ENCODE measurements around the gene ADD1.
"Not testable (repeated sequence)": the region's sequence is repeated elsewhere in the genome, so short reads cannot be mapped to it uniquely, and the experiment has no call there.

Gene ADD1

DNA sequence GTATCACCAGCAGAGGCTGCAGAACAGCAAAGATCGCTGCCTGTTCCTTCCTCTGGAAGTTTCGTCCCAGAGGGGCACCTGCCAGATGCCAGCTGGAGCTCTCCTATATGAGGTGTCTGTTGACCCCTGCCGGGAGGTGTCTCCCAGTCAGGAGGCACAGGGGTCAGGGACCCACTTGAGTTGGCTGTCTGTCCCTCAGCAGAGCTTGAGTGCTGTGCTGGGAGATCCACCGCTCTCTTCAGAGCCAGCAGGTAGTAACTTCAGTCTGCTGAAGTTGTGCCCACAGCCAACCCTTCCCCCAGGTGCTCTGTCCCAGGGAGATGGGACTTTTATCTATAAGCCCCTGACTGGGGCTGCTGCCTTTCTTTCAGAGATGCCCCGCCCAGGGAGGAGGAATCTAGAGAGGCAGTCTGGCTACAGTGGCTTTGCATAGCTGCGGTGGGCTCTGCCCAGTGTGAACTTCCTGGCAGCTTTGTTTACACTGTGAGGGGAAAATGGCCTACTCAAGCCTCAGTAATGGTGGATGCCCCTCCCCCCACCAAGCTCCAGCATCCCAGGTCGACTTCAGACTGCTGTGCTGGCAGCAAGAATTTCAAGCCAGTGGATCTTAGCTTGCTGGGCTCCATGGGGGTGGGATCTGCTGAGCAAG, 78.9 kb downstream of the ADD1 start:
- DNase-seq (ENCODE audit: low read depth) = not testable (repeated sequence)

DNA sequence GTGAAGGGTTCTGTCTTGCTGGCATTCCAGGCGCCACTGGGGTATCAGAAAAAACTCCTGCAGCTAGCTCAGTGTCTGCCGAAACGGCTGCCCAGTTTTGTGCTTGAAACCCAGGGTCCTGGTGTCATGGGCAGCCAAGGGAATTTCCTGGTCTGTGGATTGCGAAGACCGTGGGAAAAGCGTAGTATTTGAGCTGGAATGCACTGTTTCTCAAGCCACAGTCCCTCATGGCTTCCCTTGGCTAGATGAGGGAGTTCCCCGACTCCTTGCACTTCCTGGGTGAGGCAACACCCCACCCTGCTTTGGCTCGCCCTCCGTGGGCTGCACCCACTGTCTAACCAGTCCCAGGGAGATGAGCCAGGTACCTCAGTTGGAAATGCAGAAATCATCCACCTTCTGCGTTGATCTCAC, 79.5 kb downstream of the ADD1 start:
- DNase-seq (ENCODE audit: low read depth) = no peak

- DNase-seq (ENCODE audit: low read depth) = no peak
Observed at GRCh38 chr4:2923668-2924173, 80.1 kb downstream of the ADD1 start.

GRCh38 chr4:2924286-2924685, 80.6 kb downstream of the ADD1 start:
- DNase-seq (ENCODE audit: low read depth) = no peak

DNA sequence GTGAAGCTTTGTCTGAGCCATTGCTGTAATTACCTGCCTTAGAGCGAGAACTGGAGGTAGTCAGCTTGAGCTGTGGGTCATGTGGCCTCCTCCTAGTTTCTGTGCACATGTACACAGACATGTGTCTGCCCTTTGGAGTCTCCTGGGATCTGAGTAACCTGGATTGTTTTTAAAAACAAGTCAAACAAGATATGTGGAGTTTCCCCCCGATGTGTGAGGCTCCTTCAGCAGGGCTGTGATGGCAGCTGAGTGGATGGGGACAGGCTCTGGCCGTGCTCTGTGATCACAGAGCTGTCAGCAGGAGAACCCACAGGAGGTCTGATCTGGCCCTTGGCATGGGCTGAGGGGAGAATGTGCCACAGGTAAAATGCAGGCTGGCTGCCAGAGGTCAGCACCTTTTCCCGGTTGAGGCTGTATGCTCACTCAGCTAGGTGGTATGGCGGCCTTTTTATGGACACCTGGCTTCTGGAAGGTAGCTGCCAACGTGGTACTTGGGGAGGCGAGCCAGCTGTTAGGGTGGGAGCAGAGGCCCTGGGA, 81.2 kb downstream of the ADD1 start:
- no peak for DNase-seq (ENCODE audit: low read depth)

- no peak for DNase-seq (ENCODE audit: low read depth)
Observed at GRCh38 chr4:2925496-2925895, 81.9 kb downstream of the ADD1 start.

DNA sequence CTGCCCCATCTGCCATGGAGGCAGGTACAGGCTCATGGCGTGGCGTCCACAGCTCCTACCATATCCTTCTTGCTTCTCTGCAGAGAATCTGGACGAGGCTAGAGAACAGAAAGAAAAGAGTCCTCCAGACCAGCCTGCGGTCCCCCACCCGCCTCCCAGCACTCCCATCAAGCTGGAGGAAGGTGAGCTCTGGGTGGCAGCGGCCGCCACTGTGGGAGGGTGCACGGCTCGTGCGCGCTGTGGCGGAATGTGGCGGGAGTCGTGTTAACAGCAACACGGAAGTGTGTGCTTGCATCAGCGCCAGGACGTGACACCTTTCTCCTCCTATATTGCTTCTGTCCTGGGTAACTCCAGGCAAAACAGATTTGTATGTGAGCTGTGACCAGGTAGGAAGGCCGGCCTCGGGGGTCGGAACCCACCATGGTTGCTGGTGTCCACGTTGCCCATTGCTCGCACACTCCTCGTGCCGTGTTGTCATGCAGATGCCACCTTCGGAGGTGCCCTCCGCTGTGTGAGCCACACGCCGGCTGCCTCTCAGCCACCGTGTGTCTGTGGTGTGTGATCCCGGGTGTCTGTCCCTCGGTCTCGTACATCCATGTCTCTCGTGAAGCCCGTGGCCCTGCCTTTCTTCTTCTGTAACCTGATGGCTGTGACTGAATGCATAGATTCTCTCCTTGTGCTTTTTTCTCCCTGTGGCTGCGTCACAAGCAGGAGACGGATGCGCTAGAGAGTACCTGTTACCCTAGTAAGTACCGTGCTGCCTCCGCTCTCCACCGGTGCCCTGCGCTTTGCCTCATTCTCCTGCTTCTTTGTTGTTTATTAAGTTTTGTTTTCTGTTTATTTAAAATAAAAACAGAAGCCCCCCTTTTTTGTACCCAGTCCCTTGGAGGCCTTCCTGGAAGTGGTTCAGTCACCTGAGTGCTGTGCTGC, 82.6 kb downstream of the ADD1 start:
- no peak for DNase-seq (ENCODE audit: low read depth)

DNA sequence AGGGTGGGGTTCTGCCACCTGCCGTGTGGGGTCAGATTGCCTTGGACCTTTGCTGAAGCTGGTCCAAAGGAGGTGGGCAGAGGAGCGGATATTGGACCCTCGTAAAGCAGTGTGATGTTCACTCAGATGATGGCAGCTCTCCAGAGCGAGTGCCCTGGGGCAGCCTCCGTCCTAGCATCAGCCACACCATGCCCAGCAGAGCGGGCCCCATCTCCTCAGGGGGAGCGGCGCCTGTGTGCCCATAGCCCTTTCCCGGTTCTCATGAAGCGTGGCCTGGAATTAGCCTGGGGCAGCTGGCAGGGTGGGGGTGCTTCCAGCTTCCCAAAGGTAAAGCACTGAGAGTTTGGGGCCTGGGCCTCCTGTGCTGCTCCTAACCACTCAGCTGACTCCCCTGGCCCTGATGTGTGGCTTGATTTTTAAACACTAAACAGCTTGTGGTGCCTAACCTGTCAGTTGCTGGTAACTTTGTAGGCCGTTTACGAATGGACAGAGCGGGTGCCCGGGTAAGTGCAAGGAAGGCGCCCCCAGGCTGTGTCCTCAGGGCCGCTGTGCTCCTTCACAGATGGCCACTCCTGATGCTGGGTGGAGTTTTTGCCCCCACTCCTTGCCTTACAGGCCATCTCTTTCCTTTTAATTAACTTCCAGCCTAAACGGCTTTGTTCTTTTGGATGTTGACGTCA, 83.5 kb downstream of the ADD1 start:
- no peak for DNase-seq (ENCODE audit: low read depth)

DNA sequence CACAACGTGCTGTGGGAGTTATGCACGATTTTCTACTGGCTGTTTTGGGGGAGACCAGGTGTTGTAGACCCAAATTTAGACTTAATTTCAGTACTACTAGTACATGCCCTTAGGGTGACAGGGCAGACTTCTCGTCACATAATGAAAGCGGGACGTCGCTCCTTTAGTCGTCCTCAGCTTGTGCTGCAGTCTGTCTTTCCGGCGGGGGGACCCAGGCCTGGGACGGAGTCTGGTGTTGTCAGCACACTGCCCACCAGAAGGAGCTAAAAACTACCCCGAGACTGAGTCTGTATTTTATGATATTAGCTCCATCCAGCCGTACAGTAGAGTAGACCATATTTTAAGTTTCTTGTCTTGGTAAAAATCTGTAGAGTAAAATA, 84.0 kb downstream of the ADD1 start:
- DNase-seq (ENCODE audit: low read depth) = no peak

DNA sequence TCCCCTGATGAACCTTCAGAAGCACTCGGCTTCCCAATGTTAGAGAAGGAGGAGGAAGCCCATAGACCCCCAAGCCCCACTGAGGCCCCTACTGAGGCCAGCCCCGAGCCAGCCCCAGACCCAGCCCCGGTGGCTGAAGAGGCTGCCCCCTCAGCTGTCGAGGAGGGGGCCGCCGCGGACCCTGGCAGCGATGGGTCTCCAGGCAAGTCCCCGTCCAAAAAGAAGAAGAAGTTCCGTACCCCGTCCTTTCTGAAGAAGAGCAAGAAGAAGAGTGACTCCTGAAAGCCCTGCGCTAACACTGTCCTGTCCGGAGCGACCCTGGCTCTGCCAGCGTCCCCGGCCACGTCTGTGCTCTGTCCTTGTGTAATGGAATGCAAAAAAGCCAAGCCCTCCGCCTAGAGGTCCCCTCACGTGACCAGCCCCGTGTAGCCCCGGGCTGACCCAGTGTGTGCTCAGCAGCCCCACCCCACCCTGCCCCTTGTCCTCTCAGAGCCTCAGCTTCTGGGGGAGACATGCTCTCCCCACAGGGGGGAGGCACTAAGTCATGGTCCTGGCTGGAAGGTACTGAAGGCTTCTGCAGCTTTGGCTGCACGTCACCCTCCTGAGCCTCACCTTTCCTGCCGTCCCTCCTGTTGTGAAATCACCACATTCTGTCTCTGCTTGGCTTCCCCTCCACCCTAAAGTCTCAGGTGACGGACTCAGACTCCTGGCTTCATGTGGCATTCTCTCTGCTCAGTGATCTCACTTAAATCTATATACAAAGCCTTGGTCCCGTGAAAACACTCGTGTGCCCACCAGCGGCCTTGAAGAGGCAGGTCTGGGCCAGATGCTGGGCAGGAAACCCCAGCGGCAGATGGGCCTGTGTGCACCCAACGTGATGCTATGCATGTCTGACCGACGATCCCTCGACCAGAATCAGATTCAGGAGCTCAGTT, 84.9 kb downstream of the ADD1 start:
- no peak for DNase-seq (ENCODE audit: low read depth)

GRCh38 chr4:2929469-2929868, 85.8 kb downstream of the ADD1 start:
- DNase-seq (ENCODE audit: low read depth) = no peak

- DNase-seq (ENCODE audit: low read depth) = no peak
Observed at GRCh38 chr4:2930135-2930757, 86.6 kb downstream of the ADD1 start.

DNA sequence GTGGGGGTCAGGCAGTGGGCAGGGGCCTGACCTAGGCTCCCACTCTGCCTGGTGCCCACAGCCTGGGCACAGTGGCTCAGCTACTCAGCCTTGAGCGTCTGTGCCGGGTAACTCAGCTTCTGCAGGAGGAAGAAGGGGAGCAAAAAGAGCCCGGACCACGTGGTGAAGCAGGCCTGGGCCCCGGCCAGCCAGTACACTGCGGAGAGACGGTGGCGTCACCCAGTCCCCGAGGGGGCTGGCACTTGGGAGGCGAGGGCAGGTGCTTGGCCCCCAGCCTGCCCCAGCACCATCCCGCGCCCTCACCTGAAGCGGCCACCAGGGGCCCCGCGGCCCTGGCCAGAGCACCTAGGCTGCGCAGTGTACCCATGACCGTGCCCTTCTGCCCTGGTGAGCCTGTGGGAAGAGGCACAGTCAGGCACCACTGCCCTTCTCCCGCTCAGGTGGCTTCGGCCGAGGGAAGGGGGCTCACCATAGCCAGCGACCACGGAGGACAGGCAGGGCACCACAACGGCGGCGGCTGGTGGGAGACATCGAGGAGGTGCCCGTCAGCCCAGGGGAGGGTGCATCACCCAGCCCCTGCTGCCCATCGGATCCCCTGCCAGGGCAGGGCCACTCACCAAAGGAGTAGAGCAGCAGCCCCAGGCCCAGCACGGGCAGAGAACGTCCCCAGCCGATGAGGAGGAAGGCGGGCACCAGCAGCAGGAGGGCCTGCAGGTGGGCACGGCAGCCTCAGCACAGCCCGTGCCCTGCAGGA, 87.3 kb downstream of the ADD1 start:
- no peak for DNase-seq (ENCODE audit: low read depth)

DNA sequence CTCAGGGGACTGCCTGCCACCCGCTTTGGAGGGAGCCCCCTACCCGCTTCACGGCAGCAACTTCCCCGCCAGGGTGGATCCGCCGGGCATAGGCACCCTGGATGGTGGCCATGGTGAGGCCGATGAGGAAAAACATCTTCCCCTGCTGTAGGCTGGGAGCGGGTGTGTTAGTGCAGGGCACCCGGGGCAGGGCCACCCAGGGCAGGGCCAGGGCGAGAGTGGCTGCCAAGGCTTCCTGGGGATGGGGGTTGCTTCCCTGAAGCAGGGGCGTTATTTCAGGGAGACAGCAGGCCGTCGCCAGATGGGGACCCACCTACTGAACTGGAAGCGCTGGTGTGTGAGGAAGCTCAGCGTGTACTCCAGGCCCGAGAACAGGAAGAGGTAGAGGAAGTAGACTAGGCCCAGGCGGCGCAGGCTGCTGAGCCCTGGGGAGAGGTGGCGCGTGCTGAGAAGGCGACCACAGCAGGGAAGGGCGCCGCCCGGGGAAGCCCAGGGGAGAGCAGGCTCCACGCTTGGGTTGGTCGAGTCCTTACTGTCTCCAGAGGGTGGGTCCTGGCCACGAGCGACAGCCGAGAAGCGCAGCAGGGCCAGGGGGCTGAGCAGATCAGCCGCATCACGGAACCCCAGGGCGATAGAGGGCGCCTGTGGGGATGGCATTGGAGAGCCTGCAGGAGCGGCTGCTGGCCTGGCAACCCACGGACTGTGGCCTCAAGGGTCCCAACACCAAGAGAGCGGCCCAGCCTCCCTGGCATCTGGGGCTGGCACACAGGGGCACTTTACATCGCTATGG, 88.1 kb downstream of the ADD1 start:
- DNase-seq (ENCODE audit: low read depth) = no peak

DNA sequence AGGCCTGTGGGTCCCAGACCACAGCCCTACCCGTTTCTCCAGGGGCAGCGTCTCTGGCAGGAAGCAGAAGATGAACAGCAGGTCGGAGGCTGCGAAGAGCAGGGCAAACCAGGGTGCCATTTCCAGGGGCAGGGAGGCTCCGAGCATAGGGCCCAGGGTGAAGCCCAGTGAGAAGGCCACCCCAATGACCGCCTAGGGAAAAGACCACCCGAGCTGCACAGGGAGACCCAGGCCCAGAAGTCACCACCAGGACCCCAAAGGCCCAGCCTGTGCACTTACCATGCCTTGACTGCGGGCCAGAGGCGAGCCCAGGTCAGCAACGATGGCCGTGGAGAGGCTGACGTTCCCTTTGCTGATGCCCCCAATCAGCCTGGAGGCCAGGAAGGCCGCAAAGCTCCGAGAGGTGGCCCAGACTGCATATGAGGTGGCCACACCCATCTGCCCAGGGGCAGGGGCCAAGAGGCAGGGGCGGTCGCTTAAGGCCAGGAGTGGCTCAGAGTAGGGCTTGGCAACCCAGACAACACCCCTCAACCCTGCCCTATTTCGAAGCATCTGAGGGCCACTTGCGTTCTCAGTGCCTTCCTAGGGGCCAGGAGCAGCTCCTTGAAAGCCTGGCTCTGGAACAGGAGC, 88.8 kb downstream of the ADD1 start:
- DNase-seq (ENCODE audit: low read depth) = no peak

DNA sequence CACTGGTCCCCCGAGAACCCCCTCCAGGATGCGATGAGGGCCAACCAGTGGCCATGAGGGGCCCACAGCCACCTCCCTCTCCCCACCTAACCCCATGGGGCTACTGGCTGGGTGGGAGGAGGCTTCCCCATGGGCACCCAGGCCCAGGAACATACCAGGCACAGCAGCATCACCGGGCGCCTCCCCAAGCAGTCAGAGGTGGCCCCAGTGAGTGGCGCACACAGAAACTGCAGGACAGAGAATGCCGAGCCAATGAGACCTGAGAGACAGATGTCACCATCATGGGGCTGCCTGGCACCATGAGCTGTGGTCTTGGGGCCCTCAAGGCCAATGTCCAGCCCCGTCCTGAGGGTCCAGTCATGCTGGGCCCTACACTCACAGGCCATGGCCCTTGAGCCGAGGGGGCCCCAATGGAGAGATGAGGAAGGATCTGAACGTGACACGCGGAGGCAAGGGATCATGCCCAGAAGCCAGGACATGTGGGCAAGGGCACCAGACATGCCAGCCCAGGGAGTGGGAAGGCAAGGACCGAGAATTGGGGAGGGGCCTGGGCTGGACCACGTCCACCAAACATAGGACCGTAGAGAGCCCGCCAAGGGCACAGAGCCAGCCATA, 89.4 kb downstream of the ADD1 start:
- no peak for DNase-seq (ENCODE audit: low read depth)

- DNase-seq (ENCODE audit: low read depth) = no peak
Observed at GRCh38 chr4:2933566-2934076, 90.0 kb downstream of the ADD1 start.
